Measurements from ENCODE around the gene CENPB.

Gene CENPB

DNA sequence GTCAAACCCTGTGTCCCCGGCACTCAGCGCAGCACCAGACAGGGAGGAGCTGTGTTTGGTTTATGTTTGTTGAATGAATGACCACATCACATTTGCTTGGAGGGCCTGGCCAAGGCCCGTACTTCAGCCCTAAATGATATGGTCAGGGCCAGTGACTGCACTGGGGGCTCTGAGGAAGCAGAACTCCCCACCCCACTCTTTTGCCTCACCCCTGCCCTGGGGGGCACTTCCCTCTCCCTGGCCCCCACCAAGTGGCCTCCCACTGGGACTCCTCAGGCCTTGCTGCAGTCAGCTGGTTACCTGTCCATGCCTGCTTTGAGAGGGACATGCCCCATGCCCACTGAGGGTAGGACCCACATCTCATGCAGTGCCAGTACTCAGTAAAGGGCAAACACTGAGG lies 21.9 kb downstream of the CENPB start:
- DNase-seq: no peak

DNA sequence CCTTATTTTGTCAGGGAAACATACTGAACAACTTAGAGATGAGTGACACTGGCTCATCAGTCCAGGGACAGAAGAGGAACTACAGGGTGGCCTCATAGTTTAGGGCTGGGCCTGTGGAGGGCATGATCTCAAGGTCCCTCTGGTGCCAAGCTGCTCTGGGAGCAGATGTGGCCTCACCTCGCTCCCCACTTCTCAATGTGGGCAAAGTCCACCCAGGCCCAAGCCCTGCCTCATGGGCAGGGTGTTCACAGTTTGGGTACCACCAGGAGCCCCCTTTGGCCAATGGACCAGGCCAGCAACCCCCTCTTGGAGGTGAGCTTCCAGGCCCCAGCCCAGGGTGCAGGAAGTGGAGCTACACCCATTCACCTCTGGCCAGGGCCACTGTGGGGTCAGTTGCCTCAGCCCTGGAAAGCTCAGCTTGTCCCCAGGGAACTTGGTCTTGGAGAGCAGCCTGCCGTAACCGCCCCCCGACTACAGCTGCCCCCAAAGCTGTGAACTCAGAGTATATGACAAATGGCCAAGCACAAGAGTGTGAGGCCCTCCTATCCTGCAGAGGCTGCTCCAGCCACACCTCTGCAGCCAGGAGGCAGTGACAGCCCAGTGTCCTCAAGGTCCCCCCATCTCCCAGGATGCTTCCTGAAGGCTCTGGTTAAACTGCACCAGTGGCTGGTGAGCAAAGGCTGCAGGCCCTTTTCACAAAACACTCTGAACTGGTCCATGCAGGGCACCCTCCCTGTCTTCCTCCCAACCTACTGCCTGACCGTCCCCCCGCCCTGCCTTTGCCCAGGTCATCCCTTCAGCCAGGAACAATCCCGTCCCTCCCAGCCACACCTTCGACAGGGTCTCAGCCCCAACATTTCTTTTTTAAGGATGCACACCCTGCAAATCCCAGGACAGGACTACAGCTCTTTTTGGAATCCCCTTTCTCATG lies 22.6 kb downstream of the CENPB start:
- DNase-seq: no peak

DNA sequence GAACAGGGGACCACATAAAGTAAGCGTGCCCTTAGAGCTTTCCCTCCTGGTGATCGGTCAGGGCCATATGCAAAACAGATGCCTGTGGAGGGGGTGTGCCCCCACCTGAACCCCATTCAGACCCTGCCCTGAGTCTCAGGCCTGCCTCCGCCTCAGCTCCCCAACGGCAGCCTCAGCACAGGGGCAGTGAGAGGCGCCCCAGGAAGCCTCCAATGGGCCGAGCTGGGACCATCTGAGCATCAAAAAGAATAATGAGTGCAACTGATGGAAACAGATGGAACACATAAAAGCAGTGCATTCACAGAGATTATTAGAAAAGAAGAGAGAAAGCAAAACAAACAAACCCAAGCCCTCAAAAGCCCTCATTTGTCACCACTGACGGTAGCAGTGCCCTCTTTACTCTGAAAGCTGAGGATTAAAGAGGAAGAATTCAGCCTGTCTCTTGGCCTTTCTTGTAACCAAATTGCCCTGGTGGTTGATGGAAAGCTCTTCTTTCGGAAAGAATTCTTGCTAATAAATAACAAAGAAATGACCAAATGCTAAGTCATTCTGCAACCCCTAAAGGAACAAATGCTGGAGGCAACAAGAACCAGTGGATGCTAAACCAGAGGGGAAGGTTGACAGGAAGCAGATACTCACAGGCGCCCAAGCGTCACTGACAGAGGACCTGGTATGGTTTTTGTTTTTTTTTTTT lies 25.7 kb downstream of the CENPB start:
- DNase-seq: peak; percentile 86

DNA sequence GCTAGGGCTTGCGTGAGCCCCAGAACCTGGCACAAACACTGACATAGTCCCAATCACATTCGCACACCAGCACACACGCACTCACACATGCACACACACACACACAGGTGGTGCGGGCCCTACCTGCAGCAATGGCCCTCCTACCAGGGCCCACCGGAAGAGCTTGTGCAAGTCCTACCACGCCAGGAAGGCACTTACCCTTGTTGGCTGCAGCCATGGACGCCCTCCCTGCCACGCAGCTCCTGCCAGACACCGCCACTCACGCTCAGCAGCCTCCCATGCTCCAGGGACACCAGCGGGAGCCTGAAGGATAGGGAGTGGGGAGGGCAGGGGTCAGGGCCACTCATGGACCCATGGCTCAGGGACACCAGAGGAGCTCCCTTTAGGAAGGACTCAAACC lies 26.7 kb downstream of the CENPB start:
- DNase-seq: no peak

DNA sequence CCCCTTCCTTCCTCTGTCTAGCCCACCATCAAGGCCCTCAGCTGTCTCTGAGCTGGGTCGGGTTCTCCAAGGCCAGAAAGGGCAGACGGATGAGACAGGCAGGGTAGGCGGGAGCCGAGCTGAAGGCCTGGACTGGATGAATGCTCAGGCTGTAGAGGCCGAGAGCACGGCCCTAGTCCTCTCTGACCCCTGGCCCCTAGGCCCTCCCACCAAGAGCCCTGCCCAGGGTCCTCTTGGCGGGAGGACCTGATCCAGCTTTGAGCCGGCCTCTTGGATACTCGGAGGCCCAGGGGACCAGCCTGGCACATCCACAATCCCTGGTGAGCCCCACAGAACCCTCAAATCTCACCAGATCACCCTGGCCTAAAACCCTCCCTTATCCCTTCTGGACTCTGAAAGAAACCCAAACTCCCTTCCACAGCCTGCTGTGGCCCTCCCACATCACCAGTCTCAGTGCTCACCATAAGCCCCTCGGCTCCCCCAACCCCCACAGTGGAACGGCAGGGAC lies 27.2 kb downstream of the CENPB start:
- DNase-seq: no peak

DNA sequence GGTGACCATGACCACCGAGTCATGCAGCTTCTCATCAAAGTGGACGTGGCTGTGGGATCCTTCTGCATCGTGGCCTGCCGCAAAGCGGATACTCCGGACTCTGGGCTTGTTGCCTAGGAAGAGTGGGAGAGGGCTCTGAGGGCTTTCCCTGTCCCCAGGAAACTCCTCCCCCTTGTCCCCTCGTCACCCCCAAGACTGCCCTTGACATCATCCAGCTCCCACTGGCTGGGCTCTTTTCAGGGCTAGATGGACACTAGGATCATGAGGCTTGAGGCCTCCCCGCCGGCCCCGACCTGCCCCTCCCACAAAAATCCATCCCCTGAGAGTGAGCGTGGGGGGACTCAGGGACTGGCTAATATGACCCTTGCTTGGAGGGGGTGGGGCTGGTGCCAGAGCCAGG lies 28.0 kb downstream of the CENPB start:
- no peak for DNase-seq

DNA sequence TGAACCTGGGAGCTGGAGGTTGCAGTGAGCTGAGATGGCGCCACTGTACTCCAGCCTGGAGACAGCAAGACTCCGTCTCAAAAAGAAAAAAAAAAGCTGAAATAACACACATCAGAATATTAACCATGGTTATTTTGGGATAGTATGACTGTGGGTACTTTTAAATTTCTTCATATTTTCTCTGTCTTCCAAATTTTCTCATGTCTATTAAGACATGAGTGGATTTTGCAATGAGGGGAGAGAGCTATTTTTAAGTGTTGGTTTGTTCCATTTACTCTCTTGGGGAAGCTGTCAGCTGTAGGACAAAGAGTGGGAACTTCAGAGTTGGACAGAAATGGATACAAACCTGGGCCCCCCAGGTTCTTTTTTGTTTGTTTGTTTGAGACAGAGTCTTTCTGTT lies 29.3 kb downstream of the CENPB start:
- no peak for DNase-seq

DNA sequence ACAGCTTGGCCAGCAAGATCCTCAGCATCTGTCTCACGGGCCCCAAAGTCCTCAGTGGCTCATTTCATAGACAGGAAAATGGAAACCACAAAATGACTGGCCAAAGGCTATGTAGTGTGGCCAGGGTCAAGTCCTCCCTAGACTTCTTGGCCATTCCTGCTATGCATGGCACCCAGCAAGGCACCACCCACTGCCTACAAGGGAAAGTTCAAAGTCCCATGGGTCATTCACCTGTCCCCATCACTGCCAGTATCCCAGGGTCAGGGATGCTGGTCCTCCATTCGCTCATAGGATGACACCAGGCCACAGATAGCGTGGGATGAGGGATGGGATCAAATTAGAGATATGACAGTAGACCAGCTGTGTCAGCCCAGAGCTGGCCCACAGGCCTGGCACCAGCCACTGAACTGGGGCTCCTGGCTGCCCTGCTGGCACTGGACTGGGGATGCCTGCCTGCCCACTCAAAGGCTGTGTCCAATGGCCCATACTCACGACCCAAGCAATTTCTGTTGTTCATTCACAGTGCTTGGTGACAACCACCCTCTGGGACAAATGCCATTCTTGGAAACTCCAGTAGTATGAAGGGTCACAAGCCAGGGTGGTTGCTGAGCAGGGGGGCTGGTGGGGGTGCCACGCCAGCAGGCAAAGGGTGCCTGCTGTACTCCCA lies 30.6 kb downstream of the CENPB start:
- DNase-seq: no peak

DNA sequence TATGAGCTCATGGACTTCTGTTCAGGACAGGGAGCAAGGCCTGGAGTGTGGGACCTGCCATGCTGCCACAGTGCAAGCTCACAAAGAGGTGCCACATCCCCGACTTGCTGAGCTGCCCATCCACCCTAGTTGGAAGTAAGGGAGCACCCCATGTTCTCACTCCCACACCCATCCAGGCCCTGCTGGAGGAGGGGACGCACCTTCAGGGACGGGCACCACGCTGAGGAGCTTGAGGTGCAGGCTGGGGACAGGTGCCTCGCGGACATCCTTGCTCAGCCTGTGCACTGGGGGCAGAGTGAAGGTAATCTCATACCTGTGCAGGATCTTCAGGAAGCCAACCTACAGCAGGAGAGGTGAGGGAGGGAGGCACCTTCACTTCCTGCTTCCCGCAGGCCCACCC lies 31.3 kb downstream of the CENPB start:
- no peak for DNase-seq

DNA sequence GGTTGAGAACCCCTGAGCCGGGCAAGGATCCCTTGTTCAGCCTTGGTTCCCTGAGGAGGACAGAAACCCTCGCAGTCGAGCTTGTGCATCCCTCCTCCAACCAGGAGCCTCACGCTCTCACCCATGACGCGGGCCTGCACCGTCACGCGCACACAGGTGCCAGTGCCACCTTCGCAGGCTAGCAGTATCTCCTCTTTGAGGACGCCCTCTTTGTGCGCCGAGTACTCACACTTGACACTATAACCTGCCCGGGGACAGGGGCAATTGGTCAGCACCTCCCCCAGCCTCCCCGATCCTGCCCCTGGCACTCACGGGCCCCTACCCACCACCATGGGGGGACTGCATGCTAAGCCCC lies 32.3 kb downstream of the CENPB start:
- no peak for DNase-seq

DNA sequence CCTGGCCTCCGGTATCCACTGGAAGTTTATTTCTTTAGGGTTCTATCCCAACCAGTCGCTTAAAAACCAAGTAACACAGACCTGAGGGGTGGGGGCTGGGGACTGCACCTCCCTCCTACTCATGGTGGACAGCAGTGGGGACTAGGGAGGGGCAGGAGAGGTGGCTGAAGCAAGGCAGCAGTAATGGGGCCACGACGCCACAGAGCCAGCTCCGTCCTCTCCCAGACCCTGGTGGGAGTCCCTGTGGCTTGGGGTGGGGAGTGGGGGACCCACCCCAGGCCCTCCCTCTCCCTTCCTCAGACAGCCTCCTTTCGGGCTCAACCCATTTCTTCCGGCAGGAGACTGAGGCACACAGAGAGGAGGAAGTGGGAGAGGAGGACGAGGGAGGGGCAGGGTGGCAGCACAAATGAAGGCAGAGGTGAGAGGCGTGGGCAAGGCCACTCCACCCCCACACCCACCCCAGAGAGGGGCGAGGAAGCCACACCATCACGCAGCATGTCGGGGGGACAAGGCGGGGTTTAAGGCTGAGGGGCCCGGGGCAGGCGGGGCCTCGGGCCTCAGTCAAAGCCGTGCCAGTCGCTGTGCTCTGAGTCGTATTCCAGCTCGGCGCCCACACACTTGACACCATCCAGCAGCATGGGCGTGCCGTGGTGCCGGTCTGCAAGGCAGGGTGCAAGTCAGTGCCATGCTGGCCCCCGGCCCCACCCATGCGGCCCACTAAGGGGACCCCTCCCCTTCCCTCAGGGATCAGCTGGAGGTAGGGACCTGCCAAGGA lies 32.9 kb downstream of the CENPB start:
- DNase-seq: no peak

DNA sequence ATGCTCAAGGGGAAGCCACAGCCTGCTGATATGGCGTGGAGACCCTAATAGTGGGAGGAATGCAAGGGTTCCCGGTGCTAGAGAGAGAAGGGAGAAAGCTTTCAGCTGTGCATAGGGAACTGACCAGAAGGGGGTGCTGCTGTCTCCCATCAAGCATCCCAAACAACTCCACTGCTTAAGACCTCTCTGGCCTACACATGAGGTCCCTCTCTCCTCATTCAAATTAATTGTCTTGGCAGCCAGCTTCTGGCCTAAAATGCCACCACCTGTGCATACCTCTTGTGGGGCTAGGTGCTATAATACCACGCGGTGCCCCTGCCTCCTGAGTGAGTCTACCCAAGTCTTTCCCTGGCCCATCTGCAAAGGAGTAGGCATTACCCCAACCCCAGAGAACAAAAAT lies 33.4 kb downstream of the CENPB start:
- peak; percentile 74 for DNase-seq

DNA sequence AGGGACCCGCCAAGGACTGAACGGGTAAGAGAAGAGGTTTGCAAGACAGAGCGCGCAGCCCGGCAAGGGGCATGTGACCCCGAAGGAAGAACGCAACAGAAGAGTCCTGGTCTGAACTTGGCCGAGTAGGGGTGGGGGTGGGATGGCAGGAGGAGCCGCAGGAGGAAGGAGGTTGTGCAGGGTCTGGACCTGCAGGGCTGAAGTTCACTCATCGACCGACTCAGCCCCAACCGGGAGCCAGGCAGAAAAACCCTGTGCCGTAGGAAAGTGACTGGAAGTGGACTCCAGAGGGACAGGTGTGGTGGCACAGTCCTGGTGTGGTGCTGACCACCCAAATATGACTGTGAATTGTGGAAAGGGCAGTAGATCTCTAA lies 34.2 kb downstream of the CENPB start:
- DNase-seq: no peak

DNA sequence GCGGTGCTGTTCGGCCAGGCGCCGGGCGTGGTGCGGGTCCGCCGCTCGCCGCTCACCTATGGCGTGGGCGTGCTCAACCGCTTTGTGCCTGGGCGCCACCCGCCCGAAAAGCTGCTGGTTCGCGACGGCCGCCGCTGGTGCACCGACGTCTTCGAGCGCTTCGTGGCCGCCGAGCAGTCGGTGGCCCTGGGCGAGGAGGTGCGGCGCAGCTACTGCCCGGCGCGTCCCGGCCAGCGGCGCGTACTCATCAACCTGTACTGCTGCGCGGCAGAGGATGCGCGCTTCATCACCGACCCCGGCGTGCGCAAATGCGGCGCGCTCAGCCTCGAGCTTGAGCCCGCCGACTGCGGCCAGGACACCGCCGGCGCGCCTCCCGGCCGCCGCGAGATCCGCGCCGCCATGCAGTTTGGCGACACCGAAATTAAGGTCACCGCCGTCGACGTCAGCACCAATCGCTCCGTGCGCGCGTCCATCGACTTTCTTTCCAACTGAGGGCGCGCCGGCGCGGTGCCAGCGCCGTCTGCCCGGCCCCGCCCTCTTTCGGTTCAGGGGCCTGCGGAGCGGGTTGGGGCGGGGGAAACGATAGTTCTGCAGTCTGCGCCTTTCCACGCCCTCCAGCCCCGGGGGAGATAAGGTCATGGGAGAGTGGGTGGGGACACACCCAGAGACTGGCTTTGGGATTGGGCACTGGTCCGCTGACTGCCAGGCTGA lies 34.7 kb downstream of the CENPB start:
- peak; percentile 87 for DNase-seq

DNA sequence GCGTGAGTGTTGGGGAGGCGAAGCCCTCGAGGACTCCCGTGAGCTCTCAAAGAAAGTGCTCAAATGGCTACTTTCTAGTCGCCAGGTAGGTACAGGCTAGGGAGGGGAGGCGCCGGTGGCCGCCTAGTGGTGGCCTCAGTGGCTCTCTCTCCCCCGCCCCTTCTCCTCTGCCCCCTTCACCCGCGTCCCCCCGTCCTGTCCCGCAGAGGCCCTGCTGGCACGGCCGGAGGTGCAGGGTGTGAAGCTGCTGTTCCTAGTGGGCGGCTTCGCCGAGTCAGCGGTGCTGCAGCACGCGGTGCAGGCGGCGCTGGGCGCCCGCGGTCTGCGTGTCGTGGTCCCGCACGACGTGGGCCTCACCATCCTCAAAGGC lies 35.2 kb downstream of the CENPB start:
- DNase-seq: no peak

DNA sequence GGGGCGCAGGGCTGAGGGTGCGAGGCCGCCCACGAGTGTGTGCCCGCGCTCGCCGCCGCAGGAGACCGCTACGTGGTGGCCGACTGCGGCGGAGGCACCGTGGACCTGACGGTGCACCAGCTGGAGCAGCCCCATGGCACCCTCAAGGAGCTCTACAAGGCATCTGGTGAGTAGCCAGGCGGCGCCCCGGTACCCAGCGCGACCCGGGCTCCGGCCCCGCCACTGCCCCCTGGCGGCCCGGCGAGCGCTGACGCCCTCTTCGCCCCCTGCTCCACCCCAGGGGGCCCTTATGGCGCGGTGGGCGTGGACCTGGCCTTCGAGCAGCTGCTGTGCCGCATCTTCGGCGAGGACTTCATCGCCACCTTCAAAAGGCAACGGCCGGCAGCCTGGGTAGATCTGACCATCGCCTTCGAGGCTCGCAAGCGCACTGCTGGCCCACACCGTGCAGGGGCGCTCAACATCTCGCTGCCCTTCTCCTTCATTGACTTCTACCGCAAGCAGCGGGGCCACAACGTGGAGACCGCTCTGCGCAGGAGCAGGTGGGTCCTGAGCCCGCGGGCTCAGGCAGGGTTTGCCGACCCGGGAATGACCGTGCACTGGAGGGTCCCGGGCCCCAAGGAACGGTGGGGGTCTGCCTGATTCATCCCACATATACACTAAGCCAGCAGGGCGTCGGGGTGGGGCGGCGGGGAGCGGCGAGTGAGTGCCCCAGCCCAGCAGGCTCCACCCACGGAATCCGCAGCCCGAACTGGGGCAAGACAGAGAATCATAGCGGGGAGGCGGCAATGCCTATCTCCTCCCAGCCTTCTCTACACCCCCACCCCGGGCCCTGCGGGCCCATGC lies 36.6 kb downstream of the CENPB start:
- peak; percentile 30 for DNase-seq

DNA sequence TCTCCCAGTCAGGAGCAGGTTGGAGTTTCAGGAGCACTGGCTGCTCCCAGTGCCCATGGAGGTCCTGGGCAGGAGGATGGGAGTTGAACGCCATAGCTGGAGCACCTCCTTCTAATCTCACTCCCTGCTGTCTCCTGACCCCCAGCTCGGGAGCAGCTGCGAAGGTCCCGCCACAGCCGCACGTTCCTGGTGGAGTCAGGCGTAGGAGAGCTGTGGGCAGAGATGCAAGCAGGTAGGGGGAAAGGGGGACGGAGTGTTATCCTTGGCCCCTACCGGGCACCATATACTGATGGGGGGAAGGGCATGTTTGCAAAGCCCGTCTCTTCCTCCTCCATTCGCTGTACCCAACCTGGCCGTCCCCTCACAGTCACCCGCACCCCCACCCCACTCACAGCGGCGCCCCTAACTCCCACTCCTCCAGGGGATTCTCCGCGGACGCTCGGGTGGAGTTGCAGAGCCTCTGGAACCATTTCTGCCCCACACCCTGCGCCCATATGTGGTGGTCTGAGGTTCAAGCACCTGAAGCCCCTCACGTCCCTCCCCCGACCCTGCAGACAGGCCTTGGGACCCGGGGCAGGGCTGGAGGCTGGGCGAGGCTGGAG lies 37.4 kb downstream of the CENPB start:
- no peak for DNase-seq

DNA sequence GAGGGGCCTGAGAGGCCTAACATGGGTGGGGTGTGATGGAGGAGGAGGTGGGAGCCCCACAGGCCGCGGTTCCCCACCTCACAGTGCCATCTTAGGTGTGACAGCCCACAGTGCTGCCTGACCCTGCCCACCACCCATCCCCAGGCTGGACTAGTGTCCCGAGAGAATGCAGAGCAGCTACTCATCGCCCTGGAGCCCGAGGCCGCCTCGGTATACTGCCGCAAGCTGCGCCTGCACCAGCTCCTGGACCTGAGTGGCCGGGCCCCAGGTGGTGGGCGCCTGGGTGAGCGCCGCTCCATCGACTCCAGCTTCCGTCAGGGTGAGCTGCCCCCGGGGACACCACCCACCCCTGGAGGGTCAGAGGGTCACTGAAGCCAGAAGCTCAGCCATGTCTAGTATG lies 38.5 kb downstream of the CENPB start:
- no peak for DNase-seq

DNA sequence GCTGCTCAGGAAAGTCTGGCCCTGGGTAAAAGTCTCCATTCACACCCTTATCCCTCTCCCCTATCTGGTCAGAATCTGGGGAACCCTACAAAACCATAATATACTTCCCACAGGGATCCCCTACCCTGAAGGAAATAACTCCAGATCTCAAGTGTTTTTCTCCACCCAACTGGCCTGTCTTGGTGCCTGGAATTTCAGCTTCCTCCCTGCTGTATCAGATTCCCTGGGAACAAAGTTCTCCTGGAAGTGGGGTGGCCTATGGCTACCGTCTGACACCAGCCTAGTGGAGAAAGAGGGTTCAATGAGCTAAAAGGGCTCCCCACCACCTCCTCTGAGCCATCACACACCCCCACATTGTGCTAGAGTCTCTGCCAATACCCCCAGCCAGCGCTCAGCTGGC lies 39.1 kb downstream of the CENPB start:
- no peak for DNase-seq

DNA sequence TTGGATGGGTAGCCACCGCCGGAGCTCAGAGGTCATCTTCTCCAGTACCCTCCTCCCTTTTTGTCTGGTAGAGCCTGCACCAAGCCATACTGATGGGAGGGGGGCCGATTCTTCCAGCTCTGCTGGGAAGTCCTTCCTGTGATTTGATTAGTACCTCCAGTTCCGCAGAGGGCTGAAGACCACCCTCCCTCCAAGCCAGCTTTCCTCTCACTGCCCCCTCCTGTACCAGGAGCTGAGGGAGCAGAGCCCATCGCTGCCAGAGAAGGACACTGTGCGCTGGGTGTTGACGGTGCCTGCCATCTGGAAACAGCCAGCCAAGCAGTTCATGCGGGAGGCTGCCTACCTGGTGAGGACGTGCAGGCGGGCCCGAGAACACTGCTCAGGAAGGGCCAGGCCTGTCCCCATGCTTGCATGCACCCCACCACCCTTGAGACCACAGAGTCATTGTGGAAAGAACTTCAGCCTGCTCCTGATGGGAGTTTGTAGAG lies 40.8 kb downstream of the CENPB start:
- DNase-seq: no peak

All from NCI-H69 (cell line).